HG03103 (cell line): Measurements from ENCODE around the gene FAM221B.

Source experiments
- ATAC-seq: cut with Tn5 transposase; IDR thresholded peaks from one replicate; pipeline ENCODE4 v1.9.1; 2021; ENCODE audit warnings: low read depth; ENCODE audit not compliant: unreplicated experiment

Gene FAM221B, protein sequence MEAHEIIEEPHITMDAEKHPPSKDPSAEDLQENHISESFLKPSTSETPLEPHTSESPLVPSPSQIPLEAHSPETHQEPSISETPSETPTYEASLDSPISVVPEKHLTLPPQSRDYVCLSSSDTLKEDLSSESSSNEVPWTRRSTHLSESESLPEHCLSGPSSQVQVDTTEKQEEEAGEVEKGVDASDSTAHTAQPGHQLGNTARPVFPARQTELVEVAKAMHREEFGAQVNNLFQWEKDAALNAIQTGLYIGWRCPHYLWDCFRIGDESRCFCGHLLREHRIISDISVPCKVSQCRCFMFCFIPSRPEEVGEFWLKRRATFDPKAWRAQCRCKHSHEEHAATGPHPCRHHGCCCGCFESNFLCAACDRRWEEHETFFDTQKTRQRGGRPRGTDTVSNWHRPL

DNA sequence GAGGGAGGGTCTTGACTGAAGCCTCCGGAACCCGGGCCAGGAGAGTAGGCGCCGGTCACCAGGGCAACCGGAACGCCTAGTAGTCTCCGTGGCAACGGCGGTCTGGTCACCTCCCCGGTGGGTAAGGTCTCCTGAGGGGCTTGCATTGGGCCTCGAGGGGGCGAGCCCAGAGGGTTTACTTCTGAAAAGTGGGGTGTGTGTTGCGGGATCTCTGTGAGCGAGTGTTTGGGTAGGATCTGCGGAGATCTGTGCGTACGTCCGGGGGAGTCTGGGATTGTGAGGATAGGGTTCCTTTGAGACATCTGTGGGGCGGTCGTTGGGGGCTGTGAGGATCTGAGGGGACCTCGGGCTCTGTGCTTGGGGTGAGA, at the start of gene FAM221B:
FAM221B (minus strand) TSS at position 17 of the 368 bp plus-strand sequence. CDS start 2,571 bp downstream, outside the sequence.
- ATAC-seq = no peak

DNA sequence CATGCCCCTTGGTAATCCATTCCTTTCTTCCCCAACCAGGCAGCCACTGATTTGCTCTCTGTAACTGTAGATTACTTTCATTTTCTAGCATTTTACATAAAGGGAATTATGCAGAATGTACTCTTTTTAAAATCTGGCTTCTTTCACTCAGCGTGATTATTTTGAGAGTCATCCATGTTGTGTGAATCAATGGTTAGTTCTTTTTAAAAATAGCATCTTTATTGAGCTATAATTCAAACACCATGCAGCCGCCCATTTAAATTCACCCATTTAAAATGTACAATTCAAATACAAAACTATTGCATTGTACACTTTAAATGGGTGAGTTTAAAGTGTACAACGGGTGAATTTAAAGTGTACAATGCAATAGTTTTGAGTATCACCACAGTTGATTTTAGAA, 44.0 kb upstream of the FAM221B start:
- no peak for ATAC-seq

DNA sequence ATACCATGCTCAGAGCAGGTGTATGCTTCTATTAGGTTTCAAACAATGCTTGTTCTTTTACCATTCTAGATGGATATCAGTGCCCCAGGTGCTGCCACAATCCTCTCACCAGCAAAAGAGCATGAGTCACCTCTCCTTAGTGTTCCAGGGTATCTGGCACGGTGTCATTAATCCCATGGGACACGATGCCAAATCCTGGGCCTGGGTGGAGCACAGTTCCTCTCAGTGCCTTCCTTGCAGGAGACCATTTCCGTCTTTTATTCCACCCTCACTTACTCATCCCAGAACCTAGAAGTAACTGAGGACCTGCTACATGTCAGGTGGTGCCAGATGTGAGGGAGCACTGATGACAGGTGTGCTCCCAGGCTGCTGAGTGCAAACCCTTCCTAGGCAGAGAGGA, 43.0 kb upstream of the FAM221B start:
- no peak for ATAC-seq

DNA sequence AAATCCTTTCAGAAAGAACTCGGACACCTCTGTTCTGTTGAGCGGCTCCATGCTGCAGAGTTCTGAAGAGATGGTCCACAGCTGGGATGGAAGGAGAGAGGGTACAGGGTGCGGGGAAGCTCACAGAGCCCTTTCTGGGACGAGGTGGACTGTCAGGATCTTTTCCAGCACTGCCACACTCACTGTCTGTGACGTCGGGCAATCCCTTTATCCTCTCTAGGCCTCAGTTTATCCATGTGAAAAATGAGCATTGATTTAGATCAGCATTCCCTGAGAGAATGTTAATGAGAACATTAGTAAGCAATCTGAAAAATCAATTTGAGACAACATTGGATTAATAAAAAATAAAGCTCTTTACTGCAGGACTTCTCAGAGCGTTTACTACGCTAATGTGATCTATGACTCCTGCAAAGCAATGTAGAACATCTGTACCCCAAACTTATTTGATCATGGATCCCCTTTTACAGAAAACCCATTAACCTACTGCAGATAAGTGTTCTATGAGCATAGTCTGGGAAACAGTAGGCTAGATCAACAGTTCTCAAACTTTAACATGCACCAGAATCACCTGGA, 41.9 kb upstream of the FAM221B start, which contains the start of gene OR13J1:
OR13J1 (minus strand) TSS at position 51 of the 573 bp plus-strand sequence; CDS start at position 51, 0 bp downstream.
- no peak for ATAC-seq

DNA sequence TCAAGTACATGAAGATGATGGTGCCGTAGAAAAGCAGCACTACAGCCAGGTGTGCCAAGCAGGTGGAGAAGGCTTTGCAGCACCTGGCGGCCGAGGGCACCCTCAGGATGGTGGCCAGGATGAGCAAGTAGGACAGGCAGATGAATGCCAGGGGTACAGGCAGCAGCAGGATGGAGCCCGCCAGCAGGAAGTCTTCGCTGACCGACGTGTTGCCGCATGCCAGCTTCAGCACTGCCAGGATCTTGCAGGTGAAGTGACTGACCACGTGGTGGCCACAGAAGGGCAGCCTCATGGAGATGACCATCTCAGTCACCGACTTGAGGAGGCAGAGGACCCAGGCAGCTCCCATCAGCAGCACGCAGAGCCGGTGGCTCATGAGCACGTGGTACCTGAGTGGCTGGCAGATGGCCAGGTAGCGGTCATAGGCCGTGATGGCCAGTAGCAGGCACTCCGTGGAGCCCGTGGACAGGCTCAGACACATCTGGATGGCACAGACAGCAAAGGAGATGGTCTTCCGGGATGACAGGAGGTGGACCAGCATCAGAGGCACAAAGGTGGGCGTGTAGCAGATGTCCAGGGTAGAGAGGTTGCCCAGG, 41.2 kb upstream of the FAM221B start:
- no peak for ATAC-seq

DNA sequence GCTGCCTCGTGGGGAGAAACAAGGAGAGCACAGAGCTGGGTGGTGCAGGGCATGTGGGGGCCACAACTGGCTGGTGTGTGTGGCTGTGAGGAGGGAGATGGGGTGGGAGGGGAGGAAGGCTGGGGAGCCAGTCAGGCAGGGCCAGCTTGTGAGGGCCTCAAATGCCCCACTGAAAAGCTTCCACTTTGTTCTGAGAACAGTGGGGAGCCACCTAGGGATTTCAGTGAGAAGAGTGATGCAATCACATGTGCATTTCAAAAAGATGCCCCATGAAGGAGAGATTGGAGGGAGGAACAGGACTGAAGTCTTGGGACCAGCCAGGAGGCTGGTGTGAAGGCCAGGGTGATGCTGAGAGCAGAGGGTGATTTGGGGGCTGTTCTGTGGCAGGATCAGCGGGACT, 40.4 kb upstream of the FAM221B start:
- no peak for ATAC-seq

DNA sequence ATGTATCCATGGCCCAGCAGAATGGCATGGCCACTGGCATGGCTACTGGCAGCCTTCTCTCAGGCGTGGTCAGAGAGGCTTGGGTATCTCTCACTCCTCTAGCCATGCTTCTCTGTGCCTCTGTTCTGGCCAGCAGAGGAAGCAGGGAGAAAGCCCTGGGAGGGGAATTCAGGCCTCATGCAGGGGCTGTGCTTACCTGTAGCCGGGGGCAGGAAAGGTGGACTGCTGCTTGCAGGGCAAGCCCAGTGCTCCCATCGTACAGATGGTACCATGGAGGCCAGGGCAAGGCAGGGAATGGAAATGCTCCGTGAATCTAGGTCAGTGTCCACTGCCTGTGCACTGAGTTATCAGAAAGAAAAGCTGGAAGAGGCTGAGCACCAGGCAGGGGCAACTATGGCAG, 39.0 kb upstream of the FAM221B start:
- no peak for ATAC-seq

DNA sequence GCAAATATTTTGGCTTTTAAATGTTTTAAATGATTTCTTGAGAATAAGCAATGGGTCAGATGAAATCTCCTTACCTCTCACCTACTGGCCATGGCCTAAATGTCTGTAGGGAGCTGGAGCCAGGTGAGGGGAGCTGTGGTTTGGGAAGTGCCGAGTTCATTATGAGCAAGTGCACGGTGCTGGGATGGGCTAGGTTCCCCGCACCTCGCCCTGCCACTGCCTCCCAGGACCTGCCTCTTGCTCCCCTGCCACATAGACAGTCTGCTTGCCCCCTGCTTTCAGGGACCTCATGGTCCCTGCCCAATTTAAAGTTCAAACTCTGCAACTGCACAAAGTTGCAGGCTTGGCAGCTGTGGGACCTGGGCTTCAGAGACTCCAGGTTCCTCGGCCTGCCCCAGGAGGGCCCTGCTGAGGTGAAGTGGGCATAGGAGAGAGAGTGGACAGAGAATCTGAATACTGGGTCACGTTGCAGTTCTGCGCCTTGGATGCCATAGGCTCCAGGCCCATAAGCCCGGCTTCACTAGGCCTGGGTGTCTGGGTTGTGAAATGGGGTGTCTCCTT, 36.2 kb upstream of the FAM221B start:
- no peak for ATAC-seq

DNA sequence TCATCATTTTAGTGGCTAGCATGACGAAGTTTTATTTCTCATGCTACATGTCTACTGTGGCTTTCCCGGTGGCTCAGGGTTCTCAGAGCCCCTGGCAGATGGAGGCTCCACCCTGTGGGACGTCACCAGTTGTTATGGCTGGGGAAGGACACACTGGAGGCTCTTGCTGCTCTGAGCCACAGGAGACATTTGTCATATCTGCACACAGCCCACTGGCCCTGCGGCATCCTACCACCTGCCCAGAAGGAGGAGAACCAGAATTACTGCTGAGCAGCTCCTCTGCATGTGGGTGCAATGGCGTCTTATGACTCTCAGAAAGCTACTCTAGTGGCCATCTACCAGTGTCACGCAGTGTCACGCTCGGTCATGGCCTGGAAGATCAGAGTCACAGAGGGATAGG, 35.1 kb upstream of the FAM221B start:
- no peak for ATAC-seq

DNA sequence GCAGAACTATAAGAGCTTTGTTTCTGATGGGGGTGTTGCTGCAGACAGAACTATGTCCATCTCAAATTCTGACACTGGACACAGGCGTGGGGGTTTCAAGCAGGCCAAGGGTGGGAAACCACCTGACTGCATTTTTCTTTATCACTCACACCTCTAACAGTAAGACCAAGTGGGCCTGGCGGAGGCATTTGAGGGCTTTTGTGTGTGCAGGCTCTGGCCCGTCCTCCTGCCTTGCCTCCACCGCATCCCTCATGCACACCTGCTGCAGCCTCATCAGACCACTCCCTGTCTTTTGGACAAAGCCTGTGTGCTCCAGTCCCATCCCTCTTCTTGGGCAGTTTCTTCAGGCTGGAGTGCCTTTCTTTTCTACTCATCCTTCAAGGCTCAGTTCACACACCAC, 33.8 kb upstream of the FAM221B start:
- ATAC-seq = no peak

DNA sequence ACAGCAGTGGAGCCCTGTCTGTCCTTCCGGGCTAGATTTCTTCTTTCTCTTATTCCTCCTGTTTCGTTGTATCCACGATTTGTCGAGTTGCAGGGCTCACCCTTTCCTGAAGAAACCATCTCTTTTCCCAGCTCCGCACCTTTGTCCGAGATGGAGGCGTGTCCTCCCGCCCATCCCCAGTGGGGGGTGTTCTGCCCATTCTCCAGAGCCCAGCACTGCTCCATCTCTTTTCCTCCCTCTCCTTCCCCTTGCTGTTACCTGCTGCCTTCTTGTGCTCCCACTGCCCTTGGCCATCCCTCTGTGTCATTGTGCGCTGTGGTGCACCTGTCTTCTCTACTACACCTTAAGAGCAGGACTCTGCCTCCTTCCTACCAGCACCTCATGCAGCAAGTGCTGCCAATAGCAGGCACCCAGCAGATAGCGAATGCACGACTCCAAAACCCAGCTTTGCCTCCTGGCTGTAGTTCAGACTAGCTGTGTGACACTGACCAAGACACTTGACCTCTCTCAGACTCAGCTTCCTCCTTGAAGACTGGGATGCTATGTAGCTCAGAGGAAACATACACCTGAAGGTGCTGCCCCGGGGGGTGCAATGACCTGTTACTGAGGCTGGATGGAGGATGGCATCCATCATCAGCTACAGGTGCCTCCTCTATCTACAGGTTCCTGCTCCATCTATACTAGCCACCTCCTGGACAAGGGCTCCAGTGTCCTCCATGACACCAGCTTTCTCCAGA, 32.8 kb upstream of the FAM221B start:
- ATAC-seq = no peak

DNA sequence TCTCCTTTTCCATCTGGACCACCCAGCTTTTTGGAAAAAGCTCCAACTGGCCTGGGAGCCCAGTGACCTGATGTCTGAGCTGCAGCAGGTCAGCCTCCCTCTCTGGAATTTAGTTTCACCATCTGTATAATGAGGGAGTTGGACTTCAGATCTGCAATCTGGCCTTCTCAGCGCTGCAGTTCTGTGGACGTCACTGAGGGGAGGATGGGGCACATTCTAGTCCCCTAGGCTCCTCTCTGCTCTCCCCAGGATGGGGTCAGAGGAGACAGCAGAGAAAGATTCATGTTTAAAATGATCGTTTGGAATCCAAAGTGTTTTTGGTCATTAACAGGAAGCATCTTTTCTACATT, 31.4 kb upstream of the FAM221B start:
- ATAC-seq = no peak

DNA sequence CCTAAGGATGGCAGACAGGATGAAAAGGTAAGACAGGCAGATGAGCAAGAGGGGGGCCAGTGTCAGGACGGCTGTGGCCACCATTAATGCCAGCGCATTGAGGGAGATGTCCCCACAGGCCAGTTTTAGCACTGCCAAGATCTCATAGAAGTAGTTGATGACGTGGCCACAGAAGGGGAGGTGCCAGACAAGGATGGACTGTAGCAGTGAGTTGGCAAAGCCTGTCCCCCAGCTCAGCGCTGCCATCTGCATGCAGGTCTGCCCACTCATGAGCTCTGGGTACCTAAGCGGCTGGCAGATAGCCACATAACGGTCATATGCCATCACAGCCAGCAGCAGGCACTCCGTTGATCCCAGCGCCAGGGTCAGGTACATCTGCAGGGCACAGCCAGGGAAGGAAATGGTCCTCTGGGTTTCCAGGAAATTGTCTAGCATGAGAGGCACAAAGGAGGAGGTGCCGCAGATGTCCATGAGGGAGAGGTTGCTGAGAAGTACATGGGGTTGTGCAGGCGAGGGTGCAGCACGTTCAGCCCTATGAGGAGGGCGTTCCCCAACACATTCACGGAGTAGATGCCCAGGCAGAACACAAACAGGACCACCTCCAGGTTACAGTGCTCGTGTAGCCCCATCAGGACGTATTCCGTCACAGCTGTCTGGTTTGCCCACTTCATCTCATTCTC, 30.9 kb upstream of the FAM221B start:
- ATAC-seq = no peak

DNA sequence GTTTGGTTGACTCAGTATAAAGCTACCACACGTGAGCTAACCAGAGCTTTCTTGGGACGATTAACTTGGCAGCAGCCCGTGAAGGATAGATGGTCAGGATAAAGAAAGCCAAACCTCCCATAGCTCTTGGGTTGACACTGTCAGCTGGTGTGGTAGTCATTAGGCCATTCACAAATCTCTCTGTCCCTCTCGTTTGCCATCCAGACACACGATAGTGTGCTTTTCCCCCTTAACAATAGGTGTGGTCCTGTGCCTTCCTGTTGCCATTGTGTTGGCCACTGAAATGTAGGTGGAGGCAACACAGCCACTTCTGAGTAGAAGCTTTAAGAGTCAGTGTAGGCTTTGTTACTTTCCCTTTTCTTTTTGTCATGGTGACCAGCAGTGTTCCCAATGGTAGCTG, 29.9 kb upstream of the FAM221B start:
- no peak for ATAC-seq

DNA sequence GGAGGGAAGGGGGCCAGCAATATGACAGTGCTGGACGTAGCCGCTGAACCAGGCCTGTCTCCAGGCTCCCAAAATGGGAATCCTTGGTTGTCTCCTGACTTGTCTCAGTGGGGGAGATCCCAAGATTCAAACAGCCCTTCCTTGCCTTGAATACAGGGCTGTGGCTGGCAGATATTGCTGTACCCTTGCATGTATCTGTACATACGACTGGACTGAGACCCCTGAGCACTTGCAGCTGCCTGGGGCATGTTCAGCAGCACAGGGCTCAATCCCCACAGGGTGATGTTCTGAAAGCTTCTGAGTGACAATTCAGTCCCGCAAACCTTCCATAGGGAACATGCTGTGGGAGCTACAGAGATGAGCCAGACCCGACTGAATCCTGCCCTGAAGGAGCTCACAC, 28.4 kb upstream of the FAM221B start:
- ATAC-seq = no peak

DNA sequence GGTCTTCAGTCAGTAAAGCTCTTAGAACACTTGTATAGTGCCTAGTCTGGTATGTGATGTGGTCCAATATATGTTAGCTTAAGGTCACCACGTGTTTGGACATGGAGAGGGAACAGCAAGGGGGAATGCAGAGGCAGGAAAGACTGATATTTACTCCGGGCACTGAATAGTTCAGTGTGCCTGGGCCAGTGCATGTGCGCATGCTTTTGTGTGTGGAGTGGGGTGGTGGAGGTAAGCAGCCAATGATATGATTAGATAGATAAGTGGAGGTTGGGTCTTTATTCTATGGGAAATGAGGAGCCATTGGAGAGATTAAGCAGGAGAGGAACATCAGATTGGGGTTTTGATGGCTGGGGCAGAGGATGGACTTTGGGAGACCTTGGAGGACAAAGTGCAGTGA, 27.7 kb upstream of the FAM221B start:
- no peak for ATAC-seq

DNA sequence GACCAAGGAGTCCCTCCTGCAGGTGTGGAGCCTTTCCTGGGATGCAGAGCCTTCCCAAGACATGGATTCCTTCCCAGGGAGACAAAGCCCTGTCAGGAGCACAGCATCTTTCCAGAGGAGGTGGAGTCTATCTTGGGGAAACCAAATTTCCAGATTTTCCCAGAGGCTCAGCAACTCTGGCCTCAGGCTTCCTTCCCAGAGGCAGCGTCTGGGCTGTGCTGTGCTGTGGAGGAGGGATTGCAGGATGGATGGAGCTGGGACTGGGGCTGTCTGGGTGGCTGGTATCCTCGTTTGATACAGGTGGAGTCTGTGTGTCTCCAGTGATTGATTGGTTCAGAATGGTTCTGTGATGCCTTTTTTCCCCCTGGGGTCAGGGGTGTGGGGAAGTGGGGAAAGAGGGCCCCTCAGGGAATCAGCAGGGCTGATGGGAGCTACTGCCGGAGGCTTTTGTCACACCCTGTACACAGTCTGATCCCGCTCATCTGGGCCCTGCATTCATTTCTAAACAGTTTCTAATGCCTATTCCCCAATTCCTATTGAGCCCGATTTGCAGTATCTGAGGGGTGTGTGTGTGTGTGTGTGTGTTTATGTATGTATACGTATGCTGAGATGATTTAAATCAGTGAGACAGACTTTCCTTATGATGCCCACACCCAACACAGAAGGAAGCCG, 25.7 kb upstream of the FAM221B start:
- no peak for ATAC-seq

DNA sequence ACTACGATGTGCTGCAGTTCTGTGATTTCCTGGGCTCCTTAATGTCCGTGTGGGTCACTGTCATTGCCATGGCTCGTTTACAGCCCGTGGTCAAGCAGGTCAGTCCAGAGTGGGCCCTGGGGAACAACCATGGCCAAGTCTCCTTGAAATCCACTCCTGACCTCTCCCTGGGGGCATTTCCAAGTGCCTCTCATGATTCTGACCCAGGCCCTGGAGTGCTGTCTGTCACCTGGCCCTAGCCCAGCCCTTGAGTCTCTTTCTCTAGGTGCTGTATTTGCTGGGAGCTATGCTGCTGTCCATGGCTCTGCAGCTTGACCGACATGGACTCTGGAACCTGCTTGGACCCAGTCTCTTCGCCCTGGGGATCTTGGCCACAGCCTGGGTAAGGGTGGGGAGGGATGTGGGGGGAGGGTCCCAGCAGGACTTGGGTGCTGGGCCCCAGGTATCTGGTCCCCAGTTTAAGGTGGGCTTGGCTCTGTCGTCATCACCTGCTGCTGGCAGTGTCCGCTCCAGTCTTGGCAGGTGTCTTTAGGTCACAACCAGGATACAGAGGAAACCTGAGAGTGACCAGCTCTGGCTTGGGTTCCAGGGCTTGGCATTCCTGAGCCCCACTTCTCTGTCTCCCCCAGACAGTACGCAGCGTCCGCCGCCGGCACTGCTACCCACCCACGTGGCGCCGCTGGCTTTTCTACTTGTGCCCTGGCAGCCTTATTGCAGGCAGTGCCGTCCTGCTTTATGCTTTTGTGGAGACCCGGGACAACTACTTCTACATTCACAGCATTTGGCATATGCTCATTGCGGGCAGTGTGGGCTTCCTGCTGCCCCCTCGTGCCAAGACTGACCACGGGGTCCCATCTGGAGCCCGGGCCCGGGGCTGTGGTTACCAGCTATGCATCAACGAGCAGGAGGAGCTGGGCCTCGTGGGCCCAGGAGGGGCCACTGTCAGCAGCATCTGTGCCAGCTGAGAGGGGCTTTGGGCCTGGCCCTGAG, 24.6 kb upstream of the FAM221B start:
- no peak for ATAC-seq
